Common myeloid progenitor, CD34-positive (primary cell): Measurements from ENCODE around the gene TTC21A.
A peak's percentile ranks its signal among the peaks of the same experiment; 100 is the strongest.

ENCODE experiments used
- CTCF ChIA-PET: fragments of 350-600 bp; sonication (Branson Sonifier 250); formaldehyde crosslinking; loops from one replicate; lab custom pipeline; 2021; ENCODE audit warnings: antibody characterized with exemption; lab: Charles Lee
- POLR2A ChIA-PET: fragments of 350-600 bp; sonication (Branson Sonifier 250); formaldehyde crosslinking; loops from one replicate; lab custom pipeline; 2021; ENCODE audit warnings: antibody characterized with exemption; lab: Charles Lee
- DNase-seq, 3 donors: peaks; one replicate each; pipeline versions ENCODE4 v3.0.0 to v3.0.0-alpha.2; 2013
- H3K27ac ChIP-seq, 2 experiments: 1 replicate in 1 of 2; 2 replicates in 1 of 2; pipeline ENCODE4 v1.7.0; 2013; ENCODE audit warnings: inconsistent platforms in 2 of 2, low read length in 2 of 2, mild to moderate bottlenecking in 2 of 2, low read depth in 1 of 2, moderate library complexity in 1 of 2; ENCODE audit not compliant: severe bottlenecking in 2 of 2, insufficient read depth in 1 of 2, poor library complexity in 1 of 2
- H3K27me3 ChIP-seq, 5 experiments: replicated peaks in 2 of 5; 1 replicate in 3 of 5; 2 replicates in 2 of 5; pipeline versions ENCODE4 v1.6.1 to v1.7.0; 2013; ENCODE audit warnings: low read length in 4 of 5, mild to moderate bottlenecking in 2 of 5, moderate library complexity in 2 of 5, inconsistent platforms in 1 of 5; ENCODE audit not compliant: insufficient read depth in 5 of 5, control insufficient read depth in 4 of 5
- H3K36me3 ChIP-seq, 4 experiments: 1 replicate in 2 of 4; 2 replicates in 2 of 4; pipeline versions ENCODE4 v1.6.1 to v1.7.0; 2013; ENCODE audit warnings: low read length in 3 of 4, control low read depth in 1 of 4, mild to moderate bottlenecking in 1 of 4; ENCODE audit not compliant: control insufficient read depth in 4 of 4, insufficient read depth in 4 of 4
- H3K4me1 ChIP-seq, 4 experiments: 1 replicate in 3 of 4; 2 replicates in 1 of 4; pipeline versions ENCODE4 v1.6.1 to v1.7.1; 2013; ENCODE audit warnings: low read length in 3 of 4, mild to moderate bottlenecking in 3 of 4, control low read depth in 1 of 4, inconsistent platforms in 1 of 4, moderate library complexity in 1 of 4; ENCODE audit not compliant: control insufficient read depth in 4 of 4, insufficient read depth in 4 of 4; ENCODE audit errors: control extremely low read depth in 1 of 4
- H3K4me3 ChIP-seq, 7 experiments: 1 replicate in 4 of 7; 2 replicates in 3 of 7; pipeline versions ENCODE4 v1.5.1 to v1.7.0; 2013; ENCODE audit warnings: mild to moderate bottlenecking in 7 of 7, low read length in 6 of 7, moderate library complexity in 6 of 7, inconsistent platforms in 2 of 7, low read depth in 2 of 7, control low read depth in 1 of 7; ENCODE audit not compliant: insufficient read depth in 4 of 7, control insufficient read depth in 1 of 7; ENCODE audit errors: extremely low read depth in 1 of 7
- H3K9me3 ChIP-seq, 5 experiments: 1 replicate in 4 of 5; 2 replicates in 1 of 5; pipeline versions ENCODE4 v1.6.1 to v1.7.1; 2013; ENCODE audit warnings: low read length in 4 of 5, mild to moderate bottlenecking in 2 of 5, inconsistent platforms in 1 of 5, low read depth in 1 of 5, moderate library complexity in 1 of 5; ENCODE audit not compliant: control insufficient read depth in 4 of 5, insufficient read depth in 2 of 5; ENCODE audit errors: control extremely low read depth in 1 of 5
- WGBS: methylation state at CpG from one replicate; pipeline ENCODE4 v1.1.5; 2013; ENCODE audit not compliant: insufficient coverage; 5-methylcytosine and 5-hydroxymethylcytosine counted together

Gene TTC21A

DNA sequence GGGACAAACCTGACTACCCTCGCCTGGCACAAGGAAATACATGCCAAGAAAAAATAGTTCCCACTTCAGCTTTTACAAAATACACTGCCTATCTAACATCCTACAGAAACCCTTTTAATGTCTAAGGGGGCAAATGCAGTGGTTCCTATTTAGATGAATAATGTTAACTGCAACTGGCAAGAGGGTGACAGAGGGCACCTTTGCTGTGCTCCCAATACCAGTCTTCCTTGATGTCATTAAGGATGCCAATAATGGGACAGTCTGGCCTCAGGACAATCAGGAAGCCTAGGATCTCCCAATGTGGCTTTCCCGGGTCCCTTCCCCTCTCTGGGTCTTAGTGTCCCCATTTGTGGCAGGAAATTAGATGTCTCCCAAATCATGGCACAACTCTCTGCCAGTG lies 32.0 kb downstream of the TTC21A start:
- Histone ChIP-seq H3K27me3 (no peaks in the 10 kb centered on the region), H3K36me3 (peaks cover 9 to 35% (median 31%) of the 10 kb centered on the region in 4 experiments), H3K4me1 (peaks cover 0 to 28% (median 25%) of the 10 kb centered on the region in 4 experiments), H3K4me3 (no peak overlapping the region), H3K9me3 (no peaks in the 10 kb centered on the region), H3K27ac (no peak overlapping the region)
- no peak for DNase-seq
- CTCF ChIA-PET = interaction anchor here (1.3 to 5.2 kb wide), 2 partner anchors 9 to 12 kb away, joined by 3 to 54 read pairs; no protein-coding TSS in a partner anchor
- POLR2A ChIA-PET = interaction anchor here (0.9 kb wide), 1 partner anchor 32 kb away, joined by 4 read pairs; the partner anchor contains the start of genes GORASP1 and TTC21A
- 100% methylated on average over 1 of the region's 2 CpGs for WGBS

DNA sequence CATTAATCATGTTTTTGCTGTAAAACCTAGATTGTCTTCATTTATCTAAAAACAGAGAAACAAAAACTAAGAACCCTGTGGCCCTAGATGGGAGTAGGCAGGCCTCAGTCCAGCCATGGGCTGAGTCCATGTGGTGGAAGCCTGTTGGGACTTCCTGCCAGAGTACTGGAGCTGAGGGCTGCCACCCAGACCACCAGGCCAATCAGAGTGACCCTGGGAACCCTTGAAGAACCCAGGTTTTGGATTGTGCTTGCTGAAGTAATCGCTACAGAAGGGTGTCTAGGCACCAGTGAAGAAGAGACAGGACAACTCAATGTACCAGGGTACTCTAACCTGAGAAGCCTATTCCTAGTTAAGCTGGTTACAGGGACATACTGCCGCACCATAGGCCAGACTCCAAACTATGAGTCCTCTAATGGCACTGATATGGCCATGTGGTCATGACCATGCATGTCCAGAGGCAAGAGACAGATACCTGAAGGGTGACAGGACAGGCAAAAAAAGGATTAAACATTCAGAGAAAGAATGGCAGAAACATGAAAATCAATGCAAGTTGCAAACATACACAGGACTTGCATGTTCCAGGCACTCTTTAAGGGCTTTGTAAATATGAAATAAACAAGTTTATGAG lies 33.0 kb downstream of the TTC21A start:
- WGBS = 100% methylated on average over 2 of the region's 2 CpGs
- Histone ChIP-seq H3K27ac (no peak overlapping the region), H3K36me3 (peaks cover 9 to 45% (median 40%) of the 10 kb centered on the region in 4 experiments), H3K4me1 (peaks cover under 1 to 31% (median 27%) of the 10 kb centered on the region in 4 experiments), H3K4me3 (no peak overlapping the region), H3K27me3 (no peaks in the 10 kb centered on the region), H3K9me3 (no peaks in the 10 kb centered on the region)
- POLR2A ChIA-PET = interaction anchor here (0.9 to 1.3 kb wide), 2 partner anchors 14 to 33 kb away, joined by 4 to 5 read pairs; partner anchors contain the start of genes GORASP1 and TTC21A
- DNase-seq = no peak
- CTCF ChIA-PET = interaction anchor here (0.8 to 5.2 kb wide), 6 partner anchors 8 to 147 kb away, joined by 3 to 54 read pairs (median 4); no protein-coding TSS in a partner anchor

DNA sequence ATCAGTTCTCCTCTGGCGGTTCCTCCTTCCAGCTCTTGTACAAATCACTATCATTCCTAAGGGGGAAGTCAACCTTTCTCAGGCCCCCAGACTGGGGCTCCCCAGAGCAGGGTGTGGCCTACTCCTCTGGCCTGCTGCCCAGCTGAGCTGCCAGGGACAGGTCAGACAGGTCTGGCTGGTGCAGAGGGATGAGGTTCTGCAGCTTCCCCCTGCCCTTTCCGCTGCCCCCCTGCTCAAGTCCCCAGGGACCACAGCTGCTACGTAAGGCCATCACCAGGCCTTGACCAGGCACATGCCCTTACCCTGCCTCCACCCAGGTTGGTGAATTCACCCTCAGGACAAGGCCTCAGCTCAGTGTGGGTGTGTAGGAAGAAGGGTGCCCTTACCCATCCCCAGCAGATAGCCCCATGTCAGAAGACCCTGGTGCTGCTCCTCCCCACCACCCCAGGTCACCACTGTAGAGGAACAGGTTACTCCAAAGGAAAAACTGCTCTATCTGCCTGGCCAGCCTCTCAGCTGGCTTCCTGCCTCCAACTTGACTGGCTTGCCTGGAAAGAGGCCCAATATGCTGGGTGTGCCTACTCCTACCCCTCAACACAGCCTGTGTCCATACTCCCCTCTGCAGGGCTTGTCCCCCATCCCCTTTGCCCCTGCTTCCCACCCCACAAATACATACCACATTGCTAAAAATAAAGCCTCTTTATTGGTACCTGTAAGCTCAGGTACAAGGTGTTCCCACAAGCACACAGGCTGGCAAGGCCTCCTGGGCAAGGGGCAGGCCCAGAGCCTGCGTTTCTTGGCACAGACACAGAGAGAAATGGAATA lies 33.9 kb downstream of the TTC21A start:
- Histone ChIP-seq H3K9me3 (no peaks in the 10 kb centered on the region), H3K36me3 (peaks cover 9 to 54% (median 48%) of the 10 kb centered on the region in 4 experiments), H3K27ac (peak overlapping the region in 1 of 2 experiments; percentile 34), H3K4me3 (peak overlapping the region in 2 of 7 experiments; percentile 6 to 16), H3K27me3 (no peaks in the 10 kb centered on the region), H3K4me1 (peaks cover 1 to 41% (median 34%) of the 10 kb centered on the region in 4 experiments)
- ChIA-PET CTCF (interaction anchor here (0.8 to 5.2 kb wide), 9 partner anchors 8 to 146 kb away, joined by 3 to 54 read pairs (median 4); partner anchors contain the start of genes GORASP1 and TTC21A), POLR2A (interaction anchor here (0.6 to 1.3 kb wide), 3 partner anchors 15 to 27 kb away, joined by 3 to 5 read pairs (median 4); no protein-coding TSS in a partner anchor)
- peak in 2 of 3 donors; percentile 34 to 42 for DNase-seq
- WGBS = 33% methylated on average over 2 of the region's 4 CpGs

DNA sequence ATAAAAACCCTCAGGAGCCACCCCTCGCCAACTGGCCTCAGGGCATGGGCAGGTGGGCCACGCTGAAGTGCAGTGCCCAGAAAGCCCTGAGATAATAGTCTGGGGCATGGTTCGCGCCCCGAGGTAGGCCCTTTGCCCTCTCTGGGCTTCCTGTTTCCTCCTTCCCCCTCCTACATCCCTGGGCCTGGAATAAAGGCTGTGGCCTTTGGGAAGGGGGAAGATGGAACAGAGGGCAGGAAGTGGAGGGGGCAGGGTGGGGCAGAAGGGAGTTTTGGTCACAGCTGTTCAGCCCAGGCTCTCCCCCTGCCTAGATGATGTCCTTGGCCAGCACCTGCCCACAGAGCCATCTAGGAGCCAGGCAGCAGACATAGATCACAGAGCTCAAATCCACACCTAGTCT lies 34.6 kb downstream of the TTC21A start:
- H3K27ac ChIP-seq = no peak overlapping the region
- H3K36me3 ChIP-seq = peaks cover 9 to 55% (median 51%) of the 10 kb centered on the region in 4 experiments
- no peaks in the 10 kb centered on the region for H3K9me3 ChIP-seq

DNA sequence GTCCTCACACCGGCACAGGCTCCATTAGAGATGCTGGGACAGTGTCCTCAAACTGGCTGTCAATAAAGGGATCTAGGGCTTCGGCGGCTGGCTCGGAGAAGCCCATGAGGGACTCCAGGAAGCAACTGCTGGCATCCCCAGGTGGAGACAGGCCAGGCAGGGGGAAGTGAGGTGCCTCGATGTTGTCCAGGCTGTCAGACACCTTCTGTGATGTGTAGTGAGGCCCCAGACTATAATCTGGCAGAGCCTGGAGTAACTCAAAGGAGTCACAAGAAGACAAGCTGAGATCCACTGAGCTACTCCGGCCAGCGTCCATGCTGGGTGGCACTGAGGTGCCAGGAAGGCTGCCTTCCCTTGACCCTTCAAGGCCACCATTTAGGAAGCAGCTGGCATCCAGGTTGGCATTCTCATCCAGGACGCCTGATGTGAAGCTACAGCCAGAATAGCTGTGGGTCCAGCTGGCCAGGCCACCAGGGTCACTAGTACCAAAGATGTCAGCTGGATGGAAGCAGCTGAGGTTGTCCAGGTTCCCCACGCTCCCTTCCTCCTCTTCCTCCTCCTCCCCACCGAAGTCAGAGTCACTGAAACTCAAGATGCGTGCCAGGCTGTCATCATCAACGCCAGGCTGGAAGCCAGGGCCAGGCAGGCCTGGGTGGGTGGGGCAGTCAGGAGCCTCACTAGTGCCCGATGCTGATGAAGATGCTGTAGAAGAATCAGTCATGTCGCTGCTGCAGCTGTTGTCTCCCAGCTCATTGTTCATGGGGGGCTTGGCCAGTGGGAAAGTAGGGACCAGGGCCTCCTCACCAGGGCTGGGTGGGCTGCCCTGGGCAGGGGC lies 35.8 kb downstream of the TTC21A start:
- Histone ChIP-seq H3K36me3 (peaks cover 9 to 55% (median 49%) of the 10 kb centered on the region in 4 experiments), H3K9me3 (no peaks in the 10 kb centered on the region), H3K4me3 (no peak overlapping the region), H3K4me1 (peaks cover 1 to 60% (median 53%) of the 10 kb centered on the region in 4 experiments), H3K27ac (no peak overlapping the region), H3K27me3 (no peaks in the 10 kb centered on the region)
- no peak for DNase-seq
- ChIA-PET CTCF (interaction anchor here (1.4 to 5.2 kb wide), 6 partner anchors 11 to 144 kb away, joined by 4 to 54 read pairs (median 8); no protein-coding TSS in a partner anchor), POLR2A (interaction anchor here (0.7 to 1.3 kb wide), 2 partner anchors 9 to 37 kb away, joined by 3 read pairs; no protein-coding TSS in a partner anchor)
- 84% methylated on average over 11 of the region's 14 CpGs for WGBS

More for the DNA sequence above, 34.6 kb downstream of the TTC21A start:
- CTCF ChIA-PET = interaction anchor here (1.0 to 5.2 kb wide), 5 partner anchors 9 to 146 kb away, joined by 3 to 54 read pairs (median 4); partner anchors contain the start of genes GORASP1 and TTC21A
- Histone ChIP-seq H3K4me1 (peaks cover 1 to 48% (median 41%) of the 10 kb centered on the region in 4 experiments), H3K4me3 (peak overlapping the region in 2 of 7 experiments; percentile 6 to 16), H3K27me3 (no peaks in the 10 kb centered on the region)
- 75% methylated on average over 2 of the region's 5 CpGs for WGBS
- DNase-seq = no peak
- POLR2A ChIA-PET = interaction anchor here (0.7 to 1.0 kb wide), 2 partner anchors 28 to 35 kb away, joined by 3 to 4 read pairs; no protein-coding TSS in a partner anchor
